Epithelial cell of esophagus (primary cell): ENCODE measurements around the gene TTC21B.
A peak's percentile ranks its signal among the peaks of the same experiment; 100 is the strongest.

Experiments used
- DNase-seq: peaks from one replicate; pipeline ENCODE4 v3.0.0; 2010; ENCODE audit warnings: low read depth
- H3K4me3 ChIP-seq: 2 replicates; pipeline ENCODE4 v1.5.1; 2011; ENCODE audit warnings: mild to moderate bottlenecking, low read length, control low read depth
- TF ChIP-seq, protein P1 (sequence below): IDR thresholded peaks from 2 replicates; pipeline ENCODE4 v1.5.1; 2011; ENCODE audit warnings: low read depth, mild to moderate bottlenecking, low read length, control low read depth, inconsistent platforms; ENCODE audit not compliant: insufficient read depth; ENCODE audit errors: missing control alignments

TTC21B gene

DNA sequence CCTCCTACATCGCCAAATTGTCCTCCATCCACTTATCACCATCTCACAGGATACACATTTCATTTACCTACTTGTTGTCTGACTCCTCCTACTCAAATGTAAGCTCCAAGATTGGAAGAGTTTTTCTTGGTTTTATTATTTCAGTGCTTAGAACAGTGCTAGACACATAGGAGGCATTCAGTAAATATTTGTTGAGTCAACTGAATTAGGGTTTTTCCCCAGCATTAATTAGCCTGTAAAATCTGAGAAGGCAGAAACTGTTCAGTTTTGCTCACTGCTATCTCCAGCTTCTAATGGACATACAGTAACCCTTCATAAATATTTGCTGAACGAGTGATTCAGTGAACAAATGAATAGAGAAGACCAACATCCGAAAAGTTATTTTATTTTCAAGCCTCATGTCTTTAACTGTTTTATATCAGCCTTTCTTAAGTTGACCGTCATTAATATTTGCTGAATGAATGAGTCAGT, 800 bp downstream of the TTC21B start:
- H3K4me3 ChIP-seq, result peak overlapping the region; percentile 61
- DNase-seq, result peak; percentile 34
- TF ChIP-seq, protein P1, sequence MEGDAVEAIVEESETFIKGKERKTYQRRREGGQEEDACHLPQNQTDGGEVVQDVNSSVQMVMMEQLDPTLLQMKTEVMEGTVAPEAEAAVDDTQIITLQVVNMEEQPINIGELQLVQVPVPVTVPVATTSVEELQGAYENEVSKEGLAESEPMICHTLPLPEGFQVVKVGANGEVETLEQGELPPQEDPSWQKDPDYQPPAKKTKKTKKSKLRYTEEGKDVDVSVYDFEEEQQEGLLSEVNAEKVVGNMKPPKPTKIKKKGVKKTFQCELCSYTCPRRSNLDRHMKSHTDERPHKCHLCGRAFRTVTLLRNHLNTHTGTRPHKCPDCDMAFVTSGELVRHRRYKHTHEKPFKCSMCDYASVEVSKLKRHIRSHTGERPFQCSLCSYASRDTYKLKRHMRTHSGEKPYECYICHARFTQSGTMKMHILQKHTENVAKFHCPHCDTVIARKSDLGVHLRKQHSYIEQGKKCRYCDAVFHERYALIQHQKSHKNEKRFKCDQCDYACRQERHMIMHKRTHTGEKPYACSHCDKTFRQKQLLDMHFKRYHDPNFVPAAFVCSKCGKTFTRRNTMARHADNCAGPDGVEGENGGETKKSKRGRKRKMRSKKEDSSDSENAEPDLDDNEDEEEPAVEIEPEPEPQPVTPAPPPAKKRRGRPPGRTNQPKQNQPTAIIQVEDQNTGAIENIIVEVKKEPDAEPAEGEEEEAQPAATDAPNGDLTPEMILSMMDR, result no peak

DNA sequence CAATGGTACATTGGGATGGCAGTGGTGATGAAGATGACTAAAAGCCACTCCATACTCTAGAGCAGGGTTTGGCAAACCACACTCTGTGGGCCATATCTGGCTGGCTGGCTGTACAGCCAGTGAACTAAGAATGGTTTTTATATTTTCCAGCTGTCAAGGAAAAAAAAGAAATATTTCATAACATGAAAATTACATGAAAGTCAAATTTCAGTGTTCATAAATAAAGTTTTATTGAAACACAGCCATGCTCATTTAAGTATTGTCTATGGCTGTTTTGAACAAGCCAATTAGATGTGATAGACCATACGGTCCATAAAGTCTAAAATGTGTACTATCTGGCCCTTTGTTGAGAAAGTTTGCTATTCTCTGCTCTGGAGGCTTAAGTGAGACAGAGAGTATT, 1.5 kb downstream of the TTC21B start:
- DNase-seq, result no peak
- TF ChIP-seq, protein P1, result no peak
- H3K4me3 ChIP-seq, result no peak overlapping the region

DNA sequence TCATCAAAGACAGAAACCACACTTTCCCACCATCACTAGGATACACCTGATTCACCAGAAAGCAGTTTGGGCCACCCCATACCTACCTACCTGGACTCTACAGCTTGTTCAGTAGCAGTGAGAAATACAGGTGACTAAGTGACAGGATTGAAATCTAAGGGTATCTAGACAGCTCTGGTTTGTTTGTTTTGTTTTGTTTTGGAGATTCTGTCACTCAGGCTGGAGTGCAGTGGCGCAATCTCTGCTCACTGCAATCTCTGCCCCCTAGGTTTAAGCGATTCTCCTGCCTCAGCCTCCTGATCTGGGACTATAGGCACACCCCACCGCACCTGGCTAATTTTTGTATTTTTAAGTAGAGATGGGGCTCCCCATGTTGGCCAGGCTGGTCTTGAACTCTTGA, 3.1 kb downstream of the TTC21B start:
- TF ChIP-seq, protein P1, result no peak
- DNase-seq, result no peak
- H3K4me3 ChIP-seq, result no peak overlapping the region

DNA sequence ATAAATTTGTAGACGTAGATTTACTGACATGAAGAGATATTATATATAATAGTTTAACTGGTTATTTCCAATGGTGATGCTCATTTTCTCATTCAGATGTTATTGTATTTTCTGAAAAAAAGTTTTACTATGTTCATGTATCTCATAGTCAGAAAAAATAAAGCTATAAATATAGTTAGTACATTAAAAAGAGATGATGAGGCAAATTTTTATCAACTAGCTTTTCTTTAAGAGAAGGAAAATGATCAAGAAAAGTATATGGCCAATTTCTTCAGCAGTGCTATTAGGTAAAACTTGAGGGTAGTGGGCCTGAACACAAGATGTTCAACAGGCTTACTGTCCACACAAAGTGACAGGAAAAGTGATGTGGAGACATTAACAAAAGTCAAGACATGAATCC, 11.7 kb downstream of the TTC21B start:
- H3K4me3 ChIP-seq, result no peak overlapping the region
- no peak for DNase-seq
- TF ChIP-seq, protein P1, result no peak

DNA sequence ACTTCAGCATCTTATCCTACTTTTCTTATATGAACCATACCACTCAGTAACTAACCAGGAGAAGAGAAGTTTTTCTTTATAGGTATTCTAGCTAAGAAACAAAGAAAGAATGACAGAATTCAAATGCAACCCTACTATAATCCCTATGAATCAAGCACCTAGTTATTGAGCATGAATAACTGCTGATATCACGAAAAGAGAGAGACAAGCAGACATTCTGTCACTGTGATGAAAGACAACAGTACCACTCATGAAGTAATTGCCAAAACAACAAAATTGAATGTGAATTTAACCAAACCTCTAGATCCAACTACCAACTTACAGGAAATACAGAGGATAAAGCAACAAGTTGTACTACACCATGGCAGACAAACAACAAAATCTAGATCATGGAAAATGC, 15.3 kb downstream of the TTC21B start:
- H3K4me3 ChIP-seq, result no peak overlapping the region
- TF ChIP-seq, protein P1, result no peak
- no peak for DNase-seq

DNA sequence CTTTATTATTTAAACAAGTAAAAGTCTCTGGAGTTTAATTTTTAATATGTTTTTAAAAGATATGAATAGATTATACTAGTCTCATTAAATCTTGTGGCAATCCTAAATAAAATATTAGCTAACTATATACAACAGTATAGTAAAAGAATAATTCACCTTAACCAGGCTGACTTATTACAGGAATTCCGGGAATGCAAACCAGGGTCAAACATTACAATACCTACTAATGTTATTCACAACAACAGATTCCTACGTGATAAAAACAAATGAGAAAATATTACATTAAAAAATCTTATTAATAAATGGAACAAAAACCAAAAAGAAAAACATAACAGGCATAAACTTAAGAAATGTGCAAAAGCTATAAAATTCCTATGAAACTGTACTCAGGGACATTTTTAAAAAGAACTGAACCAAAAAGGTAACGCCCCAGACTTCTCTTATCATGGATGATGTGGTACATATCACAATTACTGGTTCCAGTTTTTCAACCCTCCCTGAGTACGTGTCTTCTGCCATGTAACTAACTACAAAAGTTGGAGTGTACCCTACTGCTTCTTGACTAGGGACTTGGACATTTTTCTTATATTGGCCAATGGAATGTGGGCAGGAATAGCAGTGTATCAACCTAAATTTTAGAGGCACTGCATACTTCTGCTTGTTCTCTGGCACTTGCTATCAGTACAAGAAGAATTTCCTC, 20.2 kb downstream of the TTC21B start:
- TF ChIP-seq, protein P1, result no peak

DNA sequence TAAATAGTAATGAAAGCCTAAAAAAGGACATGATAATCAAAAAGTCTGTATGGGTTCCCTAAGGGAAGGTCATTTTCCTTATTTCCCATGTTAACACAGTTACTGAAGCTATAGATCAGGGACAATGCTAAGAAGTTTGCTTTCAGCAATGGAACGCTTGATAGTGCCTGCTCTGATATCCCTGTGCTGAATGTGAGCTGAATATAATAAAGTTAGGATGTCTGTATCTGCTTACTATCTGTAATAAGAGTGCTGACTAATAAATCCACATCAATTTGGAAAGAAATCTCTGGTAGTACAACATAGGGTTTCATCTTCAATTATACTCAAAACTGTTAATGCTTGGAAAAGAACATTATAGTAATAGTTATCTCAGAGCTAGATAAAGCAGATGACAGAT, 25.8 kb downstream of the TTC21B start:
- DNase-seq, result no peak
- H3K4me3 ChIP-seq, result no peak overlapping the region

More for the DNA sequence above, 20.2 kb downstream of the TTC21B start:
- no peak overlapping the region for H3K4me3 ChIP-seq
- DNase-seq, result no peak

More for the DNA sequence above, 25.8 kb downstream of the TTC21B start:
- TF ChIP-seq, protein P1, result no peak
